ENCODE measurements around the gene FLNB.

FLNB gene

GRCh38 chr3:58218904-58219303 is 210.7 kb downstream of the FLNB start:
- TF ChIP-seq ZFX (IDR thresholded peaks at IDR 0.05), result no peak
- TF ChIP-seq CTCF (conservative IDR thresholded peaks at IDR 0.05), result no peak
- no peak overlapping the region for H3K27ac ChIP-seq
